ENCODE data around the gene E2F6. TPM values are rescaled to one million over a fixed set of nuclear protein-coding genes. Genes with fewer than 3 reads are reported as not detected.

Gene E2F6
- total and polyA plus RNA-seq, 9 of the 15 experiments (the other 6 are each of a cell fraction or from before 2014, with no cell fraction given) = 13.6 to 33.9 (median 26.1) TPM

DNA sequence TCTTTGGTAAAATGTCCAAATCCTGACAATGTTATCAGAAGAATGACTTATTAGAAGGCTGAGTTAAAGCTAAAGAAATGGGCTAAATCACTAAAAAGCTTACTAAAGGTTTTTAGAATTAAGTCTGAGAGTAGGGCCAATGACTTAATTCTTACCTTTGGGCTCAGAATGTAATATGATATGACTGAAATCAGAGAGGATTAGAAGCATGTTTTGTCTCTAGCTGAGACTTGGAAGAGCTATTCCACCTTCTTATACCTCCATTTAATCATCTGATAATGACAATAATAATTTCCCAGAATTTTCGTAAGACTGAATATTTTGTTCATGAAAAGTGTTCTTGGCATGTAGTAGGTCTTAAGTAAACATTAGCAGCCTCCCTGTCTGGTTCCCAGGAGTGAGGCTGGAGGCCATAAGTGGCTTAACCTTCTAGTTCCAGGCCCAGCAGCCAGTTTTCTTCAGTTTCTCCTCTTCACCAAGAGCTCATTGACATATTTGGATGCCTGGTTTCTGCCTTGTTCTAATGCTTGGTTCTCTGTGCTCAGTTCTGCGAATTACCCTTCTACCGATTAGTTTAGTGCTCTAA is 25.5 kb upstream of the E2F6 start (continued):
- TF ChIP-seq, protein P1, sequence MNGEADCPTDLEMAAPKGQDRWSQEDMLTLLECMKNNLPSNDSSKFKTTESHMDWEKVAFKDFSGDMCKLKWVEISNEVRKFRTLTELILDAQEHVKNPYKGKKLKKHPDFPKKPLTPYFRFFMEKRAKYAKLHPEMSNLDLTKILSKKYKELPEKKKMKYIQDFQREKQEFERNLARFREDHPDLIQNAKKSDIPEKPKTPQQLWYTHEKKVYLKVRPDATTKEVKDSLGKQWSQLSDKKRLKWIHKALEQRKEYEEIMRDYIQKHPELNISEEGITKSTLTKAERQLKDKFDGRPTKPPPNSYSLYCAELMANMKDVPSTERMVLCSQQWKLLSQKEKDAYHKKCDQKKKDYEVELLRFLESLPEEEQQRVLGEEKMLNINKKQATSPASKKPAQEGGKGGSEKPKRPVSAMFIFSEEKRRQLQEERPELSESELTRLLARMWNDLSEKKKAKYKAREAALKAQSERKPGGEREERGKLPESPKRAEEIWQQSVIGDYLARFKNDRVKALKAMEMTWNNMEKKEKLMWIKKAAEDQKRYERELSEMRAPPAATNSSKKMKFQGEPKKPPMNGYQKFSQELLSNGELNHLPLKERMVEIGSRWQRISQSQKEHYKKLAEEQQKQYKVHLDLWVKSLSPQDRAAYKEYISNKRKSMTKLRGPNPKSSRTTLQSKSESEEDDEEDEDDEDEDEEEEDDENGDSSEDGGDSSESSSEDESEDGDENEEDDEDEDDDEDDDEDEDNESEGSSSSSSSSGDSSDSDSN (IDR thresholded peaks at IDR 0.05; ENCODE audit: borderline replicate concordance in 1 of 2, low read depth in 2 of 2, low read length in 2 of 2) = no peak
- TF ChIP-seq, protein P2, sequence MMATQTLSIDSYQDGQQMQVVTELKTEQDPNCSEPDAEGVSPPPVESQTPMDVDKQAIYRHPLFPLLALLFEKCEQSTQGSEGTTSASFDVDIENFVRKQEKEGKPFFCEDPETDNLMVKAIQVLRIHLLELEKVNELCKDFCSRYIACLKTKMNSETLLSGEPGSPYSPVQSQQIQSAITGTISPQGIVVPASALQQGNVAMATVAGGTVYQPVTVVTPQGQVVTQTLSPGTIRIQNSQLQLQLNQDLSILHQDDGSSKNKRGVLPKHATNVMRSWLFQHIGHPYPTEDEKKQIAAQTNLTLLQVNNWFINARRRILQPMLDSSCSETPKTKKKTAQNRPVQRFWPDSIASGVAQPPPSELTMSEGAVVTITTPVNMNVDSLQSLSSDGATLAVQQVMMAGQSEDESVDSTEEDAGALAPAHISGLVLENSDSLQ (IDR thresholded peaks at IDR 0.05) = no peak
- TF ChIP-seq U2AF2 (optimal IDR thresholded peaks at IDR 0.05; ENCODE audit: low read depth, low read length) = no peak
- TF ChIP-seq, protein P3, sequence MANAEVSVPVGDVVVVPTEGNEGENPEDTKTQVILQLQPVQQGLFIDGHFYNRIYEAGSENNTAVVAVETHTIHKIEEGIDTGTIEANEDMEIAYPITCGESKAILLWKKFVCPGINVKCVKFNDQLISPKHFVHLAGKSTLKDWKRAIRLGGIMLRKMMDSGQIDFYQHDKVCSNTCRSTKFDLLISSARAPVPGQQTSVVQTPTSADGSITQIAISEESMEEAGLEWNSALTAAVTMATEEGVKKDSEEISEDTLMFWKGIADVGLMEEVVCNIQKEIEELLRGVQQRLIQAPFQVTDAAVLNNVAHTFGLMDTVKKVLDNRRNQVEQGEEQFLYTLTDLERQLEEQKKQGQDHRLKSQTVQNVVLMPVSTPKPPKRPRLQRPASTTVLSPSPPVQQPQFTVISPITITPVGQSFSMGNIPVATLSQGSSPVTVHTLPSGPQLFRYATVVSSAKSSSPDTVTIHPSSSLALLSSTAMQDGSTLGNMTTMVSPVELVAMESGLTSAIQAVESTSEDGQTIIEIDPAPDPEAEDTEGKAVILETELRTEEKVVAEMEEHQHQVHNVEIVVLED (CRISPR knock-in tag; IDR thresholded peaks at IDR 0.05) = no peak

DNA sequence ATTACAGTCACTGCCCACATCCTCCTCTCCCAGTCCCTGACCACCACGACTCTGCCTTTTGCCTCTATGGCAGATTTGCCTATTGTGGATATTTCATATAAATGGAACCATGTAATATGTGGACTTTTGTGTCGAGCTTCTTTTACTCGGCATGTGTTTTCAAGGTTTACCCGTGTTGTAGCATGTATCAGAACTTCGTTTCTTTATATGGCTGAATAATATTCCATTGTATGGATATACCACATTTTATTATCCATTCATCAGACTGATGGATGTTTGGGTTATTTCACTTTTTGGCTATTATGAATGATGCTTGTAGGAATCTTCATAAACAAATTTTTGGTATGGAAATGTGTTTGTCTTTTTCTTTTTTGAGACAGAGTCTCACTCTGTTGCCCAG is 24.2 kb upstream of the E2F6 start:
- no TSS peak for BruUV-seq (replicated peaks)
- Histone ChIP-seq H3K4me2 (ENCODE audit: insufficient read depth, low read length) (no peak overlapping the region), H3K9me3 (replicated peaks; ENCODE audit: control insufficient read depth, insufficient read depth, low read depth, low read length) (no peaks in the 10 kb centered on the region), H3K36me3 (ENCODE audit: control insufficient read depth, insufficient read depth, low read length) (no peaks in the 10 kb centered on the region), H3K27ac (ENCODE audit: extremely low read depth, low read depth, low read length) (no peak overlapping the region), H3K4me3 (no peak overlapping the region), H3K9ac (ENCODE audit: insufficient read depth in 1 of 2, low read depth in 2 of 2, low read length in 2 of 2) (no peak overlapping the region), H3K4me1 (replicated peaks in 1 of 2; ENCODE audit: control insufficient read depth in 2 of 2, insufficient read depth in 2 of 2, low read length in 2 of 2) (no peaks in the 10 kb centered on the region), H4K20me1 (replicated peaks; ENCODE audit: control insufficient read depth, insufficient read depth, low read length) (no peaks in the 10 kb centered on the region; the same call in 1 of the 2 replicates), H2AFZ (ENCODE audit: low read depth, low read length) (no peak overlapping the region), H3K27me3 (ENCODE audit: control insufficient read depth in 2 of 2, insufficient read depth in 2 of 2, low read length in 2 of 2) (peaks cover 28 to 40% of the 10 kb centered on the region in 2 experiments), H3K9me1 (ENCODE audit: control insufficient read depth, insufficient read depth, low read length) (no peaks in the 10 kb centered on the region), H3K79me2 (ENCODE audit: control insufficient read depth, insufficient read depth, low read length) (no peaks in the 10 kb centered on the region)
- in situ Hi-C loops (cut with MboI) = loop anchor here (25.0 kb wide), 1 partner anchor 297 kb away; no protein-coding TSS in a partner anchor
- ChIA-PET CTCF (ENCODE audit: low intra/inter-chr PET ratio) (no interaction called here), POLR2A (no interaction called here)
- no peak for DNase-seq (ENCODE audit: extremely low read depth in 1 of 4, low spot score in 3 of 4)
- 0% methylated on average over 5 of the region's 5 CpGs for WGBS (ENCODE audit: insufficient coverage, low coverage, missing lambda C conversion rate)
- ATAC-seq = no peak
- intact Hi-C loops (cut with micrococcal nuclease) = no loop called here
- FAIRE-seq = no peak
- TF ChIP-seq, protein P4, sequence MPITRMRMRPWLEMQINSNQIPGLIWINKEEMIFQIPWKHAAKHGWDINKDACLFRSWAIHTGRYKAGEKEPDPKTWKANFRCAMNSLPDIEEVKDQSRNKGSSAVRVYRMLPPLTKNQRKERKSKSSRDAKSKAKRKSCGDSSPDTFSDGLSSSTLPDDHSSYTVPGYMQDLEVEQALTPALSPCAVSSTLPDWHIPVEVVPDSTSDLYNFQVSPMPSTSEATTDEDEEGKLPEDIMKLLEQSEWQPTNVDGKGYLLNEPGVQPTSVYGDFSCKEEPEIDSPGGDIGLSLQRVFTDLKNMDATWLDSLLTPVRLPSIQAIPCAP (CRISPR knock-in tag; IDR thresholded peaks at IDR 0.05; ENCODE audit: borderline replicate concordance) = no peak
- no peak for TF ChIP-seq FIP1L1 (IDR thresholded peaks at IDR 0.05; ENCODE audit: low read depth, low read length, poor library complexity, severe bottlenecking)
- TF ChIP-seq CCNT2 (IDR thresholded peaks at IDR 0.05; ENCODE audit: borderline replicate concordance, extremely low read depth, insufficient read length, low read depth, low read length) = no peak
- TF ChIP-seq, protein P5, sequence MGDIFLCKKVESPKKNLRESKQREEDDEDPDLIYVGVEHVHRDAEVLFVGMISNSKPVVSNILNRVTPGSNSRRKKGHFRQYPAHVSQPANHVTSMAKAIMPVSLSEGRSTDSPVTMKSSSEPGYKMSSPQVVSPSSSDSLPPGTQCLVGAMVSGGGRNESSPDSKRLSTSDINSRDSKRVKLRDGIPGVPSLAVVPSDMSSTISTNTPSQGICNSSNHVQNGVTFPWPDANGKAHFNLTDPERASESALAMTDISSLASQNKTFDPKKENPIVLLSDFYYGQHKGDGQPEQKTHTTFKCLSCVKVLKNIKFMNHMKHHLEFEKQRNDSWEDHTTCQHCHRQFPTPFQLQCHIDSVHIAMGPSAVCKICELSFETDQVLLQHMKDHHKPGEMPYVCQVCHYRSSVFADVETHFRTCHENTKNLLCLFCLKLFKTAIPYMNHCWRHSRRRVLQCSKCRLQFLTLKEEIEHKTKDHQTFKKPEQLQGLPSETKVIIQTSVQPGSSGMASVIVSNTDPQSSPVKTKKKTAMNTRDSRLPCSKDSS (IDR thresholded peaks at IDR 0.05; ENCODE audit: low read depth, partially characterized antibody) = no peak
- TF ChIP-seq BHLHE40 (IDR thresholded peaks at IDR 0.05; ENCODE audit: low read length) = no peak
- TF ChIP-seq, protein P6, sequence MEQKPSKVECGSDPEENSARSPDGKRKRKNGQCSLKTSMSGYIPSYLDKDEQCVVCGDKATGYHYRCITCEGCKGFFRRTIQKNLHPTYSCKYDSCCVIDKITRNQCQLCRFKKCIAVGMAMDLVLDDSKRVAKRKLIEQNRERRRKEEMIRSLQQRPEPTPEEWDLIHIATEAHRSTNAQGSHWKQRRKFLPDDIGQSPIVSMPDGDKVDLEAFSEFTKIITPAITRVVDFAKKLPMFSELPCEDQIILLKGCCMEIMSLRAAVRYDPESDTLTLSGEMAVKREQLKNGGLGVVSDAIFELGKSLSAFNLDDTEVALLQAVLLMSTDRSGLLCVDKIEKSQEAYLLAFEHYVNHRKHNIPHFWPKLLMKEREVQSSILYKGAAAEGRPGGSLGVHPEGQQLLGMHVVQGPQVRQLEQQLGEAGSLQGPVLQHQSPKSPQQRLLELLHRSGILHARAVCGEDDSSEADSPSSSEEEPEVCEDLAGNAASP (IDR thresholded peaks at IDR 0.05) = no peak

Measured in K562 (cell line).